NCI-H69 (cell line): ENCODE results near the gene CFAP299.
"Not testable (repeated sequence)": the region's sequence is repeated elsewhere in the genome, so short reads cannot be mapped to it uniquely, and the experiment has no call there.

Experiments
- DNase-seq: peaks from one replicate; lab custom pipeline; 2025; lab: John Stamatoyannopoulos, UW

Gene CFAP299

GRCh38 chr4:80331693-80332092 lies 3.8 kb upstream of the CFAP299 start:
- no peak for DNase-seq

DNA sequence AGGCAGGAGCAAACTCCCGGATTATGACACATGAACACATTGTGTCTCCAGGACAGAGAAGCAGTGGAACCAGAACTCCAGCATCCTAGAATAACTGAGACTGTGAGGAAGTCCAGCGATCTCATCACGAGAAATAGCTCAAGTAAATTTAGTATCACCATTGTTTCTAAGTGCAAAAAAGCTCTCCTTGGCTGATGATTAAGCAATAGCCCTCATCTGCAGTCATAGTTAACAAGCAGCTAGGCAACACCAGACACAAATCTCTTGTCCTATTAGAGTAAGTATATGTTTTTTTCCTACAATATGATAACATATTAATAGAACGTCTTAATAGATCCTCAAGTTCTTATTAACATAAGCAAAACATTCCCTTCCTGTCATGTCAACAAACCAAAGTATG lies 2.4 kb upstream of the CFAP299 start:
- no peak for DNase-seq

DNA sequence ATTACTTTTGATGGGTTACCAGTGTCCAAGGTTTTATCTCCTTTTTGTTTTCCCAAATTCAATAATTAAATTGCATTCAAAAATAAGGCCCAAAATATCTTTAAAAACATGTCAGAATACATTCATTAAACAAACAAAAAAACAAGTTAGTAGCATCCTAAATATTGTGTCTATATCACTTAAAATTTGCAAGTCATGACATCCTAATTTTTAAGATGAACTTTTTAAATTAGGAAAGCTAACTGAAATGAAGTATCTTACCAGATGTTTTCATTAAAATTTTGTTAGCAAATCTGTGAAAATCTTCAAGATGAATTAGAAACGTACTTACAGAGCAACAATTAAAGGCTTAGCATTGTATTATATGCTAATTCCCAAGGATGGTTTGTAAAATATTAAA lies 962 bp upstream of the CFAP299 start:
- no peak for DNase-seq

DNA sequence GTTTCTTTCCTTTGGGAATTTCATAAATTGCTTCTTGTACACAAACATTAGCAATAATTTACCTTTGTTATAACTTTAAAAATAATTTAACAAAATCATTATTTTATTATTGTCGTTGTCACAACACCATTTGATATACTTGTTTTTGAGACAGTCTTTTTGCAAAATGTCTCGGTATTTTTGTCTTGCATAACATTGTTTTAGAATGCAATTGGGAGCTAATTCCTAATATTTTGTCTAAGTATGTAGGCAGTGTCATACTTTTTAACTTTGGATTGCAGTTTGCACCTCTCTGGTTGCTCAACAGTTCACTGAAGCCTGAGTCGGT lies 340 bp upstream of the CFAP299 start:
- DNase-seq = no peak

DNA sequence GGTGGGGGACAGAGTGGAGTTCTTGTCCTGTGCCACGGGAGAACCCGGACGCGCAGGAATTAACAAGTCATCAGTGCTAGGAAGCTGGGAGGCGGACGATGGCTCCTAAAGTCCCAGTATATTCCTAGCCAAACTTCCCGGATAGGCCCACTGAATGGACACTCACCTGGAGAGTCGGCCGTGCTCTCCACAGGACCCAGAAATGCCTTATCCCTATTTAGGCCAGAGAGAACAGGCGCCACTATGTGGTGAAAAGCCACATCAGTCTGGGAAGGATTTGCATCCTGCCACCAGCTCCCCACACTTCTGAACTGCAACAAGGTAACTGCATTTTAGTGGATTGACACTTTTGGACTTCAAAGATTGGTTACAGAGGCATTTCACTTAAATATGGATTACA lies 1.1 kb downstream of the CFAP299 start:
- peak; percentile 75 for DNase-seq

DNA sequence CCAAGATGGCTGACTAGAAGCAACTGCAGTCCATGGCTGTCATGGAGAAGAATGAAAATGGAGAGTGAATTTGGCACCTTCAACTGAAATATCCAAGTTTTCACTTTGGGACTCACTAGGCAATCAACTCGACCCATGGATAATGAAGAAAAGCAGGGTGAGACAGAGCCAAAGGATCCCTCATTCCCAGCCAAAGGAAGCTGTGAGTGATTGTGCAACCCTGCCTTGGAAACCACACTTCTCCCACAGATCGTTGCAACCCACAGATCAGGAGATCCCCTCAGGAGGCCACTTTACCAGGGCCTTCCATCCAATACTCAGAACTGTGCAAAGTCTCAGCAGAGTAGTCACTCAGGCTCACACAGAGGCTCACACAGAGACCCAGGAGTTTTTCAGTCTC lies 4.5 kb downstream of the CFAP299 start:
- no peak for DNase-seq

GRCh38 chr4:80342684-80343083 lies 7.2 kb downstream of the CFAP299 start:
- not testable (repeated sequence) for DNase-seq

DNA sequence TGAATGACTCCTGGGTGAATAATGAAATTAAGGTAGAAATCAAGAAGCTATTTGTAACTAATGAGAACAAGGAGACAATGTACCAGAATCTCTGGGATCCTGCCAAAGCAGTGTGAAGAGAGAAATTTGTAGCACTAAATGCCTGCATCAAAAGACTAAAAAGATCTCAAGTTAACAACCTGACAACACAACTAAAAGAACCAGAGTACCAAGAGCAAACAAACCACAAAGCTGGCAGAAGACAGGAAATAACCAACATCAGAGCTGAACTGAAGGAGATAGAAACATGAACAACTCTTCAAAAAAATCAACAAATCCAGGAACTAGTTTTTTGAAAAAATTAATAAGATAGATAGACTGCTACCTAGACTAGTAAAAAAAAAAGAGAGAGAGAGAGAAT lies 8.4 kb downstream of the CFAP299 start:
- DNase-seq = no peak

GRCh38 chr4:80360084-80360483 lies 24.6 kb downstream of the CFAP299 start:
- DNase-seq = no peak

- no peak for DNase-seq
Observed at GRCh38 chr4:80360900-80361299, 25.4 kb downstream of the CFAP299 start.

- DNase-seq = peak; percentile 63
Observed at GRCh38 chr4:80361329-80361900, 25.9 kb downstream of the CFAP299 start.

DNA sequence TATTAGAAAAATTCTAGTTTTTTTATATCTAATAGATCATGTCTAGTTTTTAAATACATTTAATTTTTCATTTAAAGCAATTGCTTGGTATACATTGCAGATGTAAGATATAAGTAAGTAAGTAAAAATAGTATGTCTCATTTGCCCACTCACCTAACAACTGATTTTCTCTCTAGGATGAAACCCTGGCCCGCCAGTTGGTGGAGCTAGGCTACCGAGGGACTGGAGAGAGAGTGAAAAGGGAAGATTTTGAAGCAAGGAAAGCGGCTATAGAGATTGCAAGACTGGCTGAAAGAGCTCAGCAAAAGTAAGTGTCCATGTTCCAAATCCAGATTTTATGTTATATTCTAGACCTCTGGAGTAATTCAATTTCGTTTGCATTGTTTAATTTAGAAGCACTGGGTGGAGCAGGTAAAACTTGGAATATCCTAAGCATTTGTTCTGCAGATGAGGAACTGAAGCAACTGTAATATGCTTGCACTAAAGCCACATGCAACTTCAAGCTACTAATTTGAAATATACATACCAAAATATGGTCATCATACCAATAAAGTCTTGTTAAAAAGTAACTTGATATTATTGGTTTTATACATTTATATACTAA lies 27.1 kb downstream of the CFAP299 start:
- peak; percentile 68 for DNase-seq

DNA sequence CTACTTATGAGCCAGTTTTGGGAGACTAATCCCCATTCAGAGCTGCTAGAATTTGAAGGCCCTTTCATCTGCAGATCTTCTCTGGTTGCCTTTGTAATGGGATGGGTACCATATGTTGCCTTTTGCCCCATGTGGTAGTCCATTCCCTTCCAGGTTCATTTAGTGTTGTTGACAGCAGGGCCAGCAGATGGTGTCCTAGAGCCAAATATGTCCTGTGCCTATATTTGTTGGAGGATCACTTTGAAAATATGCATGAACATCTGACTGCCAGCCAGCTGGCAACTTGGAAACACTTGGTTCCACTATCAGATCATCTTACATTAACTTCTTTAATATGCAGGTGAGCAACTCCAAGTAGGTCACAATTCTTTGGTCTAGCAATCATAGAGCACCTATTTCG lies 30.4 kb downstream of the CFAP299 start:
- DNase-seq = peak; percentile 80

DNA sequence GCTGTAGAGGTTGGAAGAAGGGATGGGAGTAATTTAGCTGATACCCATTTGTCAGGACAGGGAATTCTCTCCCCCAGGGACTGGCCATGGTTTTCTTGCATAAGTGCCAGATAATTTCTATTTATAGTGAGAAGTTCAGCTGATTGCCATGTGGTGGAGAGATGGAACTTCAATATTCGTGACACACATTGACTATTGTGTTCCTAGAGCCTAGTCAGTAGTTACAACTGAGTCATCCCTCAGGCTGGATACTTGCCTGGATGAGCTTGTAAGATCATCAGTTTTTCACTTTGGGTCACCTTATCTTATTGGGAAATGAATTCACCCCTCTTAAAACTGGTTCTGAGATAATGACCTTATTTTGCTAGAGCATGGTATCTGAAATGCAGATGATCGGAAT lies 32.2 kb downstream of the CFAP299 start:
- DNase-seq = no peak

DNA sequence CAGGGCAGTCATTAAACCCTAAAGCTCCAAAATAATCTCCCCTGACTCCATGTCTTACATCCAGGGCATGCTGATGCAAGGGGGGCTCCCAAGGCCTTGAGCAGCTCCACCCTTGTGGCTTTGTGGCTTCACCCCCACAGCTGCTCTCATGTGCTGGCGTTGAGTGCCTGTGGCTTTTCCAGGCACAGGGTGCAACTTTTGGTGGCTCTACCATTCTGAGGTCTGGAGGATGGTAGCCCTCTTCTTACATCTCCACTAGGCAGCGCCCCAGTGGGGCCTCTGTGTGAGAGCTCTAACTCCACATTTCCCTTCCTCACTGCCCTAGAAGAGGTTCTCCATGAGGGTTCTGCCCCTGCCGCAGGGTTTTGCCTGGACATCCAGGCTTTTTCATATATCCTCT lies 35.1 kb downstream of the CFAP299 start:
- DNase-seq = no peak

- DNase-seq = no peak
Observed at GRCh38 chr4:80371046-80371445, 35.5 kb downstream of the CFAP299 start.

- DNase-seq = no peak
Observed at GRCh38 chr4:80374180-80374579, 38.6 kb downstream of the CFAP299 start.

- DNase-seq = no peak
Observed at GRCh38 chr4:80382090-80382832, 46.7 kb downstream of the CFAP299 start.

- no peak for DNase-seq
Observed at GRCh38 chr4:80385397-80386280, 50.1 kb downstream of the CFAP299 start.

DNA sequence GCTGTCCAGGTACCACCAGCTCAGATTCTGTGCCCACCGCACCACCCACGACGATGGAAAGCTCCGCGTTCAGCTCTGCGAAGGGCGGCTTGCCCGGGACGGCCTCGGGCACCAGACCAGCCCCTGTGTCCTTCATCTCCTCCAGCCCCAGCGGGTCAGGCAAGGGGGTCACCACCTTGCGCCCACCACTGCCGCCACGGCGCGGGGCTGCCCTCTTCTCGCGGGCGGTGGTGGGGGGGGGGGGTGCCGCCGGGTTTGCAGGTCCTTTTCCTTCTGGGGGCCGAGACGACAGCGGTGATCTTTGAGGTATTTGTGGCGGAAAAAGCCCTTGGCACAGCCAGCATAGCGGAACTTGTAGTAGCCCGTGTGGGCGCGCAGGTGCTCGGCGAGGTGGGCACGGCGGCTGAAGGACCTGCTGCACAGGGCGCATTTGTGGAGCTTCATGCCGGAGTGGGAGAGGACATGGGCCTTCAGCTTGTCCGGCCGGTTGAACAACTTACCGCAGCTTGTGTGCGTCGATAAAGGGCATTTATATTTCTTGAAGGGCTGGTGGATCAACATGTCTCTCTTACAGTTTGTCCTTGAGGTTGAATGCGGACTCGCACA lies 50.9 kb downstream of the CFAP299 start:
- no peak for DNase-seq

- DNase-seq = no peak
Observed at GRCh38 chr4:80387390-80388283, 52.1 kb downstream of the CFAP299 start.
